ENCODE data around the gene NTRK1. TPM values are rescaled to one million over a fixed set of nuclear protein-coding genes. Genes with fewer than 3 reads are reported as not detected.
A peak's percentile ranks its signal among the peaks of the same experiment; 100 is the strongest.

Gene NTRK1
- total RNA-seq, 2 experiments from 2014 or later = 4.4 to 6.1 TPM

DNA sequence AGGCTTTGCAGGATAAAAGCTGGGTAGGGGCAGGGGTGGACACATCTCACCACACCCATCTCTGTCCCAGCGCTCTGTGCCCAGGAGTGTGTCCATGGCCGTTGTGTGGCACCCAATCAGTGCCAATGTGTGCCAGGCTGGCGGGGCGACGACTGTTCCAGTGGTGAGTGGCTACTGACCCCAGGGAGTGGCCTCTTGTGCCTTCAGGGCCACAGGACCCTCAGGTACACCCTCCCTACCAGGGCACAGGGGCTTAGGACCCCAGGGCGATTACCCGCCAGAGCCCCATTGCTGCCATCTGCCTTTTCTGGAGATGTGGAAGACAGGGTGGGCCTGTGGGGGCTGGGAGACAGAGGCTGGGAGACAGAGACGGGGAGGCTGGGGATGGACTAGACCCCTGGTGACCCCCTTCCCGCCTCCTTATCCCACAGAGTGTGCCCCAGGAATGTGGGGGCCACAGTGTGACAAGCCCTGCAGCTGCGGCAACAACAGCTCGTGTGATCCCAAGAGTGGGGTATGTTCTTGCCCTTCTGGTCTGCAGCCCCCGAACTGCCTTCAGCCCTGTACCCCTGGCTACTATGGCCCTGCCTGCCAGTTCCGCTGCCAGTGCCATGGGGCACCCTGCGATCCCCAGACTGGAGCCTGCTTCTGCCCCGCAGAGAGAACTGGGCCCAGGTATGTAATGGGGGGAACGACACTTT lies 45.7 kb downstream of the NTRK1 start:
- no peak overlapping the region for H3K4me3 Mint-ChIP-seq
- H3K9me3 Mint-ChIP-seq (ENCODE audit: low read depth) = no peaks in the 10 kb centered on the region
- H3K27ac Mint-ChIP-seq = no peak overlapping the region
- DNase-seq = no peak
- CTCF ChIA-PET = no interaction called here
- intact Hi-C loops (cut with DNase I, micrococcal nuclease) = no loop called here
- H3K36me3 Mint-ChIP-seq (ENCODE audit: low read depth) = no peaks in the 10 kb centered on the region
- no peak for ATAC-seq
- H3K4me1 Mint-ChIP-seq = no peaks in the 10 kb centered on the region
- H3K27me3 Mint-ChIP-seq = no peaks in the 10 kb centered on the region
- POLR2A ChIA-PET = no interaction called here

GRCh38 chr1:156908541-156908940 lies 47.9 kb downstream of the NTRK1 start:
- no peaks in the 10 kb centered on the region for H3K4me1 Mint-ChIP-seq
- no peak overlapping the region for H3K27ac Mint-ChIP-seq
- H3K36me3 Mint-ChIP-seq (ENCODE audit: low read depth) = no peaks in the 10 kb centered on the region
- ATAC-seq (no peak), DNase-seq (no peak)
- H3K4me3 Mint-ChIP-seq = no peak overlapping the region
- ChIA-PET CTCF (no interaction called here), POLR2A (no interaction called here)
- H3K27me3 Mint-ChIP-seq = no peaks in the 10 kb centered on the region
- no peaks in the 10 kb centered on the region for H3K9me3 Mint-ChIP-seq (ENCODE audit: low read depth)
- intact Hi-C loops (cut with DNase I, micrococcal nuclease) = no loop called here

DNA sequence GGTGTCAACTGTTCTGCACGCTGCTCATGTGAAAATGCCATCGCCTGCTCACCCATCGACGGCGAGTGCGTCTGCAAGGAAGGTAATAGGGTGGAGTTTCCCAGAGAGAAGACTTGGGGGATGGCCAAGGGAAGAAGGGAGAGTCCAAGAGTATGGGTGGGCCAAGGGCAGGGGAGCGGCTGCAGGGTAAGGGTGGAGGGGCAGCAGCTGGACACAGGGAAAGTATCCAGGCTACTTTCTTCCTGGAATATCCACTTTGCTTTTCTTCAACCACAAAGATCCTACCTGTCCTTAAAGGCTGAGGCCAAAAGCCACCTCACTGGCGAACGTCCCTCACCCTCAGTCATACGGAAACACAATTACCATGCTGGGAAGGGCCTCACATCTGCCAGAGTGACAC lies 48.3 kb downstream of the NTRK1 start:
- ChIA-PET CTCF (interaction anchor here (0.7 to 1.0 kb wide), 3 partner anchors 21 to 111 kb away, joined by 3 to 4 read pairs (median 3); no protein-coding TSS in a partner anchor), POLR2A (no interaction called here)
- no peak overlapping the region for H3K4me3 Mint-ChIP-seq
- ATAC-seq (no peak), DNase-seq (no peak)
- H3K36me3 Mint-ChIP-seq (ENCODE audit: low read depth) = no peaks in the 10 kb centered on the region
- H3K27ac Mint-ChIP-seq = no peak overlapping the region
- no peaks in the 10 kb centered on the region for H3K9me3 Mint-ChIP-seq (ENCODE audit: low read depth)
- no peaks in the 10 kb centered on the region for H3K27me3 Mint-ChIP-seq
- intact Hi-C loops (cut with DNase I, micrococcal nuclease) = no loop called here
- no peaks in the 10 kb centered on the region for H3K4me1 Mint-ChIP-seq

DNA sequence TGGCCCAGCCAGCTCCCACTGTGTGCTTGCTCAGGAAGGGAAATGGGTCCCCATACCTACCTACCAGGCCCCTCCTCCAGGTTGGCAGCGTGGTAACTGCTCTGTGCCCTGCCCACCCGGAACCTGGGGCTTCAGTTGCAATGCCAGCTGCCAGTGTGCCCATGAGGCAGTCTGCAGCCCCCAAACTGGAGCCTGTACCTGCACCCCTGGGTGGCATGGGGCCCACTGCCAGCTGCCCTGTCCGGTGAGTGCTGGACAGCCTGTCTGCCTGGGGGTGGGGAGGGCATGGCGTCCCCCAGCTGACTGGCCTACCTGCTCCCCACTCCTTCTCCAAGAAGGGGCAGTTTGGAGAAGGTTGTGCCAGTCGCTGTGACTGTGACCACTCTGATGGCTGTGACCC lies 49.0 kb downstream of the NTRK1 start:
- no peaks in the 10 kb centered on the region for H3K4me1 Mint-ChIP-seq
- CTCF ChIA-PET = interaction anchor here (0.7 to 1.3 kb wide), 4 partner anchors 13 to 112 kb away, joined by 3 to 4 read pairs (median 3); no protein-coding TSS in a partner anchor
- no peak for ATAC-seq
- intact Hi-C loops (cut with DNase I, micrococcal nuclease) = loop anchor here in 1 of 2 experiments (1.0 kb wide), 2 partner anchors 18 to 165 kb away; no protein-coding TSS in a partner anchor
- no peaks in the 10 kb centered on the region for H3K9me3 Mint-ChIP-seq (ENCODE audit: low read depth)
- POLR2A ChIA-PET = no interaction called here
- H3K4me3 Mint-ChIP-seq = no peak overlapping the region
- no peaks in the 10 kb centered on the region for H3K36me3 Mint-ChIP-seq (ENCODE audit: low read depth)
- no peaks in the 10 kb centered on the region for H3K27me3 Mint-ChIP-seq
- DNase-seq = no peak
- H3K27ac Mint-ChIP-seq = no peak overlapping the region

DNA sequence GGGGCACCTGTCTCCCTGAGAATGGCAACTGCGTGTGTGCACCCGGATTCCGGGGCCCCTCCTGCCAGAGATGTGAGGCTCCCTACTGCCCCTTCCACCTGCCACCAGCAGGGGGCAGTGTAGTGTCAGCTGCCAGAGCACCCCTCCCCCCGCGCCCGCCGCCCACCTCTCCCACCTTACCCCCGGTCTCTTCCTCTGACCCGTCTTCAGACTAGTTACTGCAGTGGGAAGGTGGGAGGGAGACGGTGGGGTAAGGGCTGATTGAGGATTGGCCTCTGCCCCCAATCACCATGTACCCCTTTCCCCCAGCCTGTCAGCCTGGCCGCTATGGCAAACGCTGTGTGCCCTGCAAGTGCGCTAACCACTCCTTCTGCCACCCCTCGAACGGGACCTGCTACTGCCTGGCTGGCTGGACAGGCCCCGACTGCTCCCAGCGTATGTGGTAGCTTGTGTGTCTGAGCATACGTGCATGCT lies 49.7 kb downstream of the NTRK1 start:
- Mint-ChIP-seq H3K9me3 (ENCODE audit: low read depth) (no peaks in the 10 kb centered on the region), H3K4me1 (no peaks in the 10 kb centered on the region), H3K27me3 (peaks cover 1% of the 10 kb centered on the region), H3K36me3 (ENCODE audit: low read depth) (no peaks in the 10 kb centered on the region), H3K4me3 (no peak overlapping the region), H3K27ac (no peak overlapping the region)
- DNase-seq (peak; percentile 81), ATAC-seq (peak; percentile 65)
- ChIA-PET CTCF (interaction anchor here (0.8 to 4.6 kb wide), 9 partner anchors 9 to 50 kb away, joined by 3 to 44 read pairs (median 4); partner anchors contain the start of genes INSRR and NTRK1), POLR2A (no interaction called here)
- intact Hi-C loops (cut with DNase I, micrococcal nuclease) = loop anchor here in 1 of 2 experiments (1.0 kb wide), 2 partner anchors 17 to 164 kb away; no protein-coding TSS in a partner anchor

DNA sequence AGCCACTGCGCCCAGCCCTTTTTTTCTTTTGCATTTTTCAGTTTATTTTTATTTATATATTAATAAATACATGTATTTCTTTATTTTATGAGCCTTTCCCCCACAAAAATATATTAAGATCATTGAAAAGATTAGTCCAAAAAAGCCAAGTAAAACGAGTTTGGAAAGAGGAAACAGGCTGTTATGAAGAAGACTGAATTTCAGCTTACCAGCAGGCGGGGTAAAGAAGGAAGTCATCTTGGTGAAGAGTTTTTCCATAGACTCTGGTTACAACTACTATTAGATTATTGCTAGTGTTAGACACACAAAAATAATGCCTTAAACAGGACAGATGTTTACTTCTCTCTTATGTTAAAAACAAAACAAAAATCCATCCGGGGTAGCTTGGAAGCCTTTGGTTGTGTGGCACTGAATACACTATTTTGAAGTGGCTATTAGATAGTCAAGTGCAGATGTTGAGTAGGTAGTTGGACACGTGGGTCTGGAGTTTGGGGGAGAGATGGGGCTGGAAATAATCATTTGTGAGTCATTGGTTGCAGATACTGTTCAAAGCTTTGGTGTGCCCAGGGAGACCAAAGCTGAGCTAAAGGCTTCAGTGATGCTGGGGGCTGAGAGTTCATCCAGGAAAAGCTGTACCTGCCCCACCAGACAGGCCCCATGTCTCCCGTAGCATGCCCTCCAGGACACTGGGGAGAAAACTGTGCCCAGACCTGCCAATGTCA lies 51.1 kb downstream of the NTRK1 start:
- intact Hi-C loops (cut with DNase I, micrococcal nuclease) = no loop called here

GRCh38 chr1:156912310-156912709 lies 51.6 kb downstream of the NTRK1 start:
- ChIA-PET POLR2A (no interaction called here), CTCF (interaction anchor here (0.9 to 4.6 kb wide), 8 partner anchors 11 to 74 kb away, joined by 3 to 44 read pairs (median 4); partner anchors contain the start of genes INSRR, NTRK1 and PEAR1)
- Mint-ChIP-seq H3K27ac (no peak overlapping the region), H3K9me3 (ENCODE audit: low read depth) (no peaks in the 10 kb centered on the region), H3K27me3 (peaks cover 8% of the 10 kb centered on the region), H3K4me1 (no peaks in the 10 kb centered on the region), H3K4me3 (no peak overlapping the region), H3K36me3 (ENCODE audit: low read depth) (no peaks in the 10 kb centered on the region)
- ATAC-seq (no peak), DNase-seq (no peak)
- intact Hi-C loops (cut with DNase I, micrococcal nuclease) = no loop called here

More for the DNA sequence above, 51.1 kb downstream of the NTRK1 start:
- peaks cover 5% of the 10 kb centered on the region for H3K27me3 Mint-ChIP-seq
- no peak overlapping the region for H3K27ac Mint-ChIP-seq
- no peaks in the 10 kb centered on the region for H3K4me1 Mint-ChIP-seq
- no peak overlapping the region for H3K4me3 Mint-ChIP-seq
- no peaks in the 10 kb centered on the region for H3K36me3 Mint-ChIP-seq (ENCODE audit: low read depth)
- ATAC-seq (no peak), DNase-seq (no peak)
- POLR2A ChIA-PET = no interaction called here
- H3K9me3 Mint-ChIP-seq (ENCODE audit: low read depth) = no peaks in the 10 kb centered on the region
- CTCF ChIA-PET = interaction anchor here (0.6 to 4.6 kb wide), 9 partner anchors 11 to 73 kb away, joined by 3 to 44 read pairs (median 4); partner anchors contain the start of genes INSRR, NTRK1 and PEAR1

GRCh38 chr1:156912861-156913808 lies 52.5 kb downstream of the NTRK1 start:
- no peak for DNase-seq
- Mint-ChIP-seq H3K36me3 (ENCODE audit: low read depth) (no peaks in the 10 kb centered on the region), H3K4me1 (no peaks in the 10 kb centered on the region), H3K27ac (no peak overlapping the region), H3K9me3 (ENCODE audit: low read depth) (no peaks in the 10 kb centered on the region), H3K4me3 (no peak overlapping the region), H3K27me3 (peaks cover 10% of the 10 kb centered on the region)
- ChIA-PET CTCF (interaction anchor here (0.6 to 4.6 kb wide), 8 partner anchors 9 to 1719 kb away, joined by 3 to 44 read pairs (median 4); partner anchors contain the start of genes INSRR and NTRK1), POLR2A (no interaction called here)
- no peak for ATAC-seq
- intact Hi-C loops (cut with DNase I, micrococcal nuclease) = no loop called here

- DNase-seq (no peak), ATAC-seq (no peak)
- intact Hi-C loops (cut with DNase I, micrococcal nuclease) = no loop called here
- H3K9me3 Mint-ChIP-seq (ENCODE audit: low read depth) = no peaks in the 10 kb centered on the region
- no peaks in the 10 kb centered on the region for H3K36me3 Mint-ChIP-seq (ENCODE audit: low read depth)
- H3K4me1 Mint-ChIP-seq = no peaks in the 10 kb centered on the region
- ChIA-PET POLR2A (no interaction called here), CTCF (interaction anchor here (0.8 to 4.6 kb wide), 4 partner anchors 8 to 1720 kb away, joined by 3 to 44 read pairs (median 4); no protein-coding TSS in a partner anchor)
- no peak overlapping the region for H3K27ac Mint-ChIP-seq
- no peak overlapping the region for H3K4me3 Mint-ChIP-seq
- H3K27me3 Mint-ChIP-seq = peaks cover 15% of the 10 kb centered on the region
These were observed 53.2 kb downstream of the NTRK1 start for GRCh38 chr1:156913809-156914387.

DNA sequence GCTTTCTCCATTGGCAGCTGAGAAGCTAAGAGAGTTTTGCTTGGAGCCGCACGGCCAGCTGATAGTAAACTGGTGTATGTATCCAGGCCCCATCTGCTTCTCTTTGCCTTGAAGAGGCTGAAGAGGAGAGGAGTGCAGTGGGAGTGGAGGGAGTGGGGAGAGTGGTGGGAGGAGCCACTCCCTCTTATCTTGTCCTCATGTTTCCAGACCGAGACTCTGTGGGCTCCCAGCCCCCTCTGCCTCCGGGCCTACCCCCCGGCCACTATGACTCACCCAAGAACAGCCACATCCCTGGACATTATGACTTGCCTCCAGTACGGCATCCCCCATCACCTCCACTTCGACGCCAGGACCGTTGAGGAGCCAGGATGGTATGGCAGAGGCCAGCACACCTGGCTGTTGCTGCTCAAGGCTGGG lies 53.8 kb downstream of the NTRK1 start:
- Mint-ChIP-seq H3K4me3 (no peak overlapping the region), H3K27me3 (peaks cover 18% of the 10 kb centered on the region), H3K9me3 (ENCODE audit: low read depth) (no peaks in the 10 kb centered on the region), H3K27ac (no peak overlapping the region), H3K36me3 (ENCODE audit: low read depth) (no peaks in the 10 kb centered on the region), H3K4me1 (no peaks in the 10 kb centered on the region)
- DNase-seq (no peak), ATAC-seq (no peak)
- intact Hi-C loops (cut with DNase I, micrococcal nuclease) = no loop called here
- CTCF ChIA-PET = interaction anchor here (0.9 to 4.6 kb wide), 2 partner anchors 12 to 18 kb away, joined by 4 to 44 read pairs; no protein-coding TSS in a partner anchor
- POLR2A ChIA-PET = no interaction called here

Data from activated CD4-positive, alpha-beta T cell treated with anti-CD3 and anti-CD28 coated beads for 36 hours (primary cell).